Placental pericyte (primary cell): Measurements from ENCODE around the gene L1CAM. TPM values are rescaled to one million over a fixed set of nuclear protein-coding genes. Genes with fewer than 3 reads are reported as not detected.

Experiments
- total RNA-seq: library from RNA; depleted of rRNA; stranded (reverse); fragments of >200 nt; gene quantifications from 2 replicates; pipeline ENCODE4 v1.2.3, GENCODE V29; 2012

The L1CAM gene, protein sequence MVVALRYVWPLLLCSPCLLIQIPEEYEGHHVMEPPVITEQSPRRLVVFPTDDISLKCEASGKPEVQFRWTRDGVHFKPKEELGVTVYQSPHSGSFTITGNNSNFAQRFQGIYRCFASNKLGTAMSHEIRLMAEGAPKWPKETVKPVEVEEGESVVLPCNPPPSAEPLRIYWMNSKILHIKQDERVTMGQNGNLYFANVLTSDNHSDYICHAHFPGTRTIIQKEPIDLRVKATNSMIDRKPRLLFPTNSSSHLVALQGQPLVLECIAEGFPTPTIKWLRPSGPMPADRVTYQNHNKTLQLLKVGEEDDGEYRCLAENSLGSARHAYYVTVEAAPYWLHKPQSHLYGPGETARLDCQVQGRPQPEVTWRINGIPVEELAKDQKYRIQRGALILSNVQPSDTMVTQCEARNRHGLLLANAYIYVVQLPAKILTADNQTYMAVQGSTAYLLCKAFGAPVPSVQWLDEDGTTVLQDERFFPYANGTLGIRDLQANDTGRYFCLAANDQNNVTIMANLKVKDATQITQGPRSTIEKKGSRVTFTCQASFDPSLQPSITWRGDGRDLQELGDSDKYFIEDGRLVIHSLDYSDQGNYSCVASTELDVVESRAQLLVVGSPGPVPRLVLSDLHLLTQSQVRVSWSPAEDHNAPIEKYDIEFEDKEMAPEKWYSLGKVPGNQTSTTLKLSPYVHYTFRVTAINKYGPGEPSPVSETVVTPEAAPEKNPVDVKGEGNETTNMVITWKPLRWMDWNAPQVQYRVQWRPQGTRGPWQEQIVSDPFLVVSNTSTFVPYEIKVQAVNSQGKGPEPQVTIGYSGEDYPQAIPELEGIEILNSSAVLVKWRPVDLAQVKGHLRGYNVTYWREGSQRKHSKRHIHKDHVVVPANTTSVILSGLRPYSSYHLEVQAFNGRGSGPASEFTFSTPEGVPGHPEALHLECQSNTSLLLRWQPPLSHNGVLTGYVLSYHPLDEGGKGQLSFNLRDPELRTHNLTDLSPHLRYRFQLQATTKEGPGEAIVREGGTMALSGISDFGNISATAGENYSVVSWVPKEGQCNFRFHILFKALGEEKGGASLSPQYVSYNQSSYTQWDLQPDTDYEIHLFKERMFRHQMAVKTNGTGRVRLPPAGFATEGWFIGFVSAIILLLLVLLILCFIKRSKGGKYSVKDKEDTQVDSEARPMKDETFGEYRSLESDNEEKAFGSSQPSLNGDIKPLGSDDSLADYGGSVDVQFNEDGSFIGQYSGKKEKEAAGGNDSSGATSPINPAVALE
- 0.88 and 18.2 TPM in 2 replicates for total RNA-seq

DNA sequence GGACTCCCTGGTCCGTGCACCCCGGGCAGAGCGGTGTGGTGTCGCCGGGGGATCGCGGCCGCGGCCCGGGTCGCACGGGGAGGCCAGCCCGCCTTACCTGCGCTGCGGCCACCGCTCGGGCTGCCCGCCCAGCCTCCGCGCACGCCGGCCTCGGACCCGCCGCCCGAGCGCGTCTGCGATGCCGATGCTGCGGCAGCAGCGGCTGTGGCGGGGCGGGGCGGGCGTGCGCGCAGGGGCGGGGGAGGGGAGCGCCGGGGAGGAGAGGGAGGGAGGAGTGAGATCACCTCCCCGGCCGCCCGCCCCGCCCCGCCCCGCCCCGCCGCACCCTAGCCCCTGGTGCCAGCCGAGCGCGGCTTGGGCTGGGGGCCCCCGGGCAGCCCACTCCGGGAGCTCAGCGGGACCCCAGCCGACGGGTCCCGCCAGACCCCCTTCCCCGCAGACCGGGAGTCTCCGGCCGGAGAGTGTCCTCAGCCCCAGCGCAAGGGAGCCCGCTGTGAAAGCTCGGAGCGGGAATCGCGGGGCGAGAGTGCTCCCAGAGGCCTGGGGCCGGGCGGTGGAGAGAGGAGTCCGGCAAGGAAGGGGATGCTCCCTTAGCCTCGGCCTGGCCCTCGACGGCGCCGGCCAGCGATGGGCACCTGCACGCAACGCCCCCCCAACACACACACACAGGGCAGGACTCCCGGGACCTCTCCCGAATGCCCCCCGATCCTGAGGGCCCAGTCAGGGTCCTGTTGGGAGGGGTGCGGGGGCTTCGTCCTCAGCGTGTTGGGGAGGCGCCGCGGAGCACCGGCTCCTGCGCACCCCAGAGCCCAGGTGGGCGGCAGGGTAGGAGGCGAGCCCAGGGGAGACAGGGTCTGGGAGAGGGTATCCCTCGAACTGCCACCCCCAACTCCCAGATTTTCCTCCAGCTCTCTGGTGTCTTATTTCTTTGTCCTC is at the start of gene L1CAM:
L1CAM (minus strand) TSS at position 206 of the 936 bp plus-strand sequence. CDS start 10,337 bp downstream, outside the sequence.

DNA sequence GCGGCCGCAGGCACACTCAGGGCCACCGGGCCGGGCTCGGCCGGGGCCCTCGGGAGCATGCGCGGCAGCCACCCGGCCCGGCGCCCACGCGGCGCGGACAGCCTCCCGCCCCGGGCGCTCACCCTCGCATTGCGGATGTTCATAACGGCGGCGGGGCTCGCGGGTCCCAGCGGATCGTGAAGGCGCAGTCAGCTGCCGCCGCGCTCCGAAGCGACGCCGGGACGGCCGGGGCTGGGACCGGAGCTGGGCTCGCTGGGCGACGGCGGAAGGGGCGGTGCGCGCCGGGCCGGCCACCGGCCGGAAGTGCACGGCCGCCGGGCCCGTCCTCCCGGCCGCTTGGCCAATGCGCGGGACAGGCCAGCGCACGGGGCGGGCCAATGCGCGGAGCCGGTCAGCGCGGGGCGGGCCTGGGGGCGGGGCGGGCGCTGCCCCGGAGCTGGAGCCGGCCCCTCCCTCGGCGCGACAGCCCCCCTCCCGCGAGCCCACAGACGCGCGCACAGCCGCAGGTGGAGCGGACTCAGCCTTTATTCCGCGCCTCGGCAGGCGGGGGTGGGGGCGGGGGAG is 48.9 kb upstream of the L1CAM start, which contains the start of gene NAA10:
NAA10 (minus strand) TSS at position 276 of the 564 bp plus-strand sequence; CDS start at position 143, 133 bp downstream.

DNA sequence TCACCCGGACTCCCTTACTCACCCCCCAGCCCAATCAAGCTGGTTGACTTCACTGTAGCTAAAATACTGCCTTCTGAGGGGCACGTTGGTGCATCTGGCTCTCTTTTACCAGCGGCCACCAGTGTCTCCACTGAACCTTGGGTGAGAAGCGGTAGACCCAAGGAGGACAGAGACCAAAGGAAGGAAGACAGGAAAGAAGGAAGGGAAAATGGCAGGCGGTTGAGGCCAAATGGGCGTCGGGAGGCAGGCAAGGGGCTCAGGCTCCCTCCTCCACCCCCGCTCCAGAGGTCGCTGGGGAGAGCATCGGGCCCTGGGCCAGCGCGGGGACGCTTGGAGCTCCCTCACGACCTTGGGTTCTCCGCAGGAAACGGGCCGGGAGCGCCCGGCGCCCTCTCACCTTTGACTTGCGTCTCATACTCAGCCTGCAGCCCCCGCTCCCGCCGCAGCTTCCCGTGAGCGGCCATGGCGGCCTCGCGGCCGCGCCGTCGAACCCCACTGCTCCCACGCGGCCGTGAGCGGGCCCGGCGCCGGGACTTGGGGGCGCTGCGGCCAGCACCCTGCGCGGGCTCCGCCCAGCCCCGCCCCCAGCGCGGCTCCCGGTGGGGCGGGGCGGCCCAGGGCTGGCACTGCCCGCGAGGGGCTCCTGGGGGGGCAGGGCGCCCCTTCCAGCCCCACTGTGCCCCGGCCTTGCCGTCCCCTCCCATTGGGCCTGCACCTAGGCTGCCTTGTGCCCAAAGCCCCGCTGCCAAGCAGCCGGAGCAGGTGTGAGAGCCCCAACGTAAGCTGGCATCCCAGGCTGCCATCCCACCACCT is 40.0 kb upstream of the L1CAM start, which contains the start of gene ARHGAP4:
ARHGAP4 (minus strand) TSS at position 526 of the 813 bp plus-strand sequence; CDS start at position 464, 62 bp downstream.

DNA sequence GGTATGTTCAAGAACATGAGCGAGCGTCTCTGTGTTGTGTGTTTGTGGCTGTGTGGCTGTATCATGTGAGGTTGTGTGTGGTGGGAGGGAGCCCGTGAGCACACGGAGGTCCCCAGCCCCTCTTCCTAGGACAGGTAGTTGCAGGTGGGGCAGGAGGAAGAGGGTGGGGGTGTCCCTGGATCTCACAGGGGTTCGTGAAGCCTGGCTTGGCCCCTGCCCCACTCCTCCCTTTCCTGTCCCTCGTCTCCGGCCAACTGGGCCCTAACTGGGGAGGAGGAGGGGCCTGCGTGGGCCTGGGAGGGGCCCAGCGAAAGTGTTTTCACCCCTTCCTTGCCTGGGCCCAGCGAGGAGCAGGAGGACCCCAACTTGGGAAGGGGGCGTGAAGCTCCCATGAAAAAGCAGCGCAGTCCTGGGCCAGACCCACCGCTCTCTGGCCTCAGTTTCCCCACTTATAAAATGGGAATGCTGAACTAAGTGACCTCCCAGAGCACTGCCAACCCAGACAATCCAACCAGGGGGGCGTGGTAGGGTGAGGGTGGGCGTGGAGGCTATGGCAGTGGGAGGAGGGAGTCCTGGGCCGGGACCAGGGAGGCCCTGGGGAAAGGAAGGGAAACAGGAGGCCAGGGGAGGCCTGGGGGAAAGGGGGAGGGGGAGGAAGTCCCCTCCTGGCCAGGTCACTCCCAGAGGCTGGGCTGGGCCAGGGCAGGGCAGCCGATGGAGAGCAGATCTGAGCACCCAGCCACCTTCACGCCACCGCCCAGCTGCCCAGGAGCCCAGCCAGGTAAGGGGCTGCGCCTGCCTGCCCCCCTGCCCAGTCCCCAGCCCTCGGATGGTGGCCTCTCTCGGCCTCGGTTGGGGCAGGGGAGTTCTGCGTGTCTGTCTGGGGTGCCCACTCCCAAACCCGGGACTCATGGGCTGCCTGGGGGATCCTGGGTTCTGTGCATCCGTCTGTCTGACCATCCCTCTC is 18.3 kb upstream of the L1CAM start, which contains the start of gene AVPR2:
AVPR2 (plus strand) TSS at position 683 of the 967 bp plus-strand sequence. CDS start 473 bp downstream, outside the sequence.

DNA sequence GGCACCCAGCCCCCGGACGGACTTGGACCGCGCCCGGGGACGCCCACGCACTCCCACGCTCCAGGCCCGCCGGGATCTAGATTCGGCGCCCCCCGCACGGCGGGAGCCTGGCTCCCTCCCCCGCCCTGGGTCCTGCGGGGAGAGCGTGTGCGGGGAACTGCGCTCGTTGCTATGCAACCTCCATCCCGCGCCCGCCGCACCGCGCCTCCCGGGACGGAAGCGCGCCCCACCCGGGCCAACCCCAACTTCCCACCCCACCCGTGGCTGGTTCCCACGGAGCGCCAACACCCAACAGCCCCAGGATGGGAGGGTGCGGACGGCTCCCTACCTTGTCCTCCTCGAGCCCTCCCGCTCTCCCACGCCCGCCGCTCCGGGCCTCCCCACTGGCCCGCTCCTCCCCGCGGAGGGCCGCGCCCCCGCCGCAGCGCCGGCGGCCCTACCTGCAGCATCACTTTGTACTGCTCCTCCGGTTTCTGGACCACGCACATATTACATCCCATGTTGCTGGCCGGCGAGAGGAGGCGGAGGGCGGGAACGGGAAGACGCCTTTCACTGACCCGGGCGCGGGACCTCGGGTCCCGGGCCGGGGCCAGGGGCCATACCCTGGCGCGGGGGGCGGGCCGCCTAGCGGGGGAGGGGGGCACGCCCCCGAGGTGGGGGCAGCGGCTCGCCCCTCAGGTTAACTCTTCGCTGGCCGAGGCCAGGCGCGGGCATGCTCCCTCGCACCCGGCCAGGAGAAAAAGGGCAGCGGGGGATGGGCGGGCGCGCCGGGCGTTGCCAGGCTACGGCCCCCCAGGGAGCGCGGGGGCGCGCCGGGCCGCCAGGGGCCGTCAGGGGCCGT is 56.0 kb downstream of the L1CAM start, which contains the start of gene PDZD4:
PDZD4 (minus strand) TSS at position 746 of the 841 bp plus-strand sequence; CDS start at position 500, 246 bp downstream.

Other genes with a start within 250 kb of the L1CAM start
- under 0.01 and 0.14 TPM in 2 replicates for gene DUSP9, start 239.0 kb downstream of the L1CAM start, total RNA-seq
- 0.22 TPM in 1 of 2 replicates, not detected in the other for gene PNCK, start 212.4 kb downstream of the L1CAM start, total RNA-seq
- gene SLC6A8, start 198.2 kb downstream of the L1CAM start, total RNA-seq: 10.0 and 16.4 TPM in 2 replicates
- gene BCAP31, start 161.8 kb downstream of the L1CAM start, total RNA-seq: 141 and 153 TPM in 2 replicates
- gene ABCD1, start 161.3 kb downstream of the L1CAM start, total RNA-seq: 18.6 and 22.0 TPM in 2 replicates
- 4.0 and 4.6 TPM in 2 replicates for gene PLXNB3, start 121.9 kb downstream of the L1CAM start, total RNA-seq
- 0.44 and 1.7 TPM in 2 replicates for gene SRPK3, start 105.1 kb downstream of the L1CAM start, total RNA-seq
- 64.6 and 81.2 TPM in 2 replicates for gene IDH3G, start 91.8 kb downstream of the L1CAM start, total RNA-seq
- 101 and 182 TPM in 2 replicates for gene SSR4, start 91.5 kb downstream of the L1CAM start, total RNA-seq
- 0.14 TPM in 1 of 2 replicates, not detected in the other for gene PDZD4, start 55.6 kb downstream of the L1CAM start, total RNA-seq
- gene AVPR2, start 18.5 kb upstream of the L1CAM start, total RNA-seq: not detected in 2 replicates
- 1.1 and 2.9 TPM in 2 replicates for gene ARHGAP4, start 40.1 kb upstream of the L1CAM start, total RNA-seq
- 81.8 and 123 TPM in 2 replicates for gene NAA10, start 48.9 kb upstream of the L1CAM start, total RNA-seq
- 3.6 and 6.6 TPM in 2 replicates for gene RENBP, start 58.5 kb upstream of the L1CAM start, total RNA-seq
- gene HCFC1, start 85.6 kb upstream of the L1CAM start, total RNA-seq: 31.7 and 51.8 TPM in 2 replicates
- gene TMEM187, start 86.6 kb upstream of the L1CAM start, total RNA-seq: 5.9 and 8.0 TPM in 2 replicates
- 117 and 144 TPM in 2 replicates for gene IRAK1, start 133.7 kb upstream of the L1CAM start, total RNA-seq
- gene MECP2, start 211.5 kb upstream of the L1CAM start, total RNA-seq: 31.5 and 33.5 TPM in 2 replicates